ENCODE measurements around the gene NR2C2. TPM values are rescaled to one million over a fixed set of nuclear protein-coding genes. Genes with fewer than 3 reads are reported as not detected.

NR2C2 gene
- total and polyA plus RNA-seq, 11 donors, result 6.2 to 38.5 (median 28.3) TPM

DNA sequence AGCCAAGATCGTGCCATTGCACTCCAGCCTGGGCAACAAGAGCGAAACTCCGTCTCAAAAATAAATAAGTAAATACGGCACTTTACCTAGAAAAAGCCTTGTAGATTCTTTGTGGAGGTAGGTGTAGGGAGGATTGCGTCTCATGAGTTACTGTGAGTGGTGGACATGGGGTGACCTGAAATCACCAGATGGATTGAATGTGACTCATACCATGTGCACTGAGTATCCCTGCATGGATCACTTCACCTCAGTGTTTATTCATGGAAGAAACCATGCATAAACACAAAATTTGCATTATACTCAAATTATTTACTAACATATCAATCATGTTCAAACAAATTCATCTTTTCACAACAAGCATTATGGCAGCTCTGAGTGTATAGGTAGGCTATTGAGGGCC, 61.8 kb downstream of the NR2C2 start:
- Histone ChIP-seq H3K4me3 (no peak overlapping the region), H3K27ac (no peak overlapping the region), H3K27me3 (no peaks in the 10 kb centered on the region), H3K4me1 (peaks cover 0 to 15% (median 0%) of the 10 kb centered on the region in 12 donors), H3K9me3 (peaks cover 0 to 9% (median 0%) of the 10 kb centered on the region in 12 donors), H3K36me3 (peaks cover 0 to 79% (median 53%) of the 10 kb centered on the region in 9 donors)
- no peak for ATAC-seq
- intact Hi-C loops (cut with DNase I), result loop anchor here in 1 of 10 donors (10.0 kb wide), 1 partner anchor 54 kb away; no protein-coding TSS in a partner anchor
- DNase-seq, result no peak
- TF ChIP-seq CTCF (IDR thresholded peaks at IDR 0.05) (no peak), POLR2A (IDR thresholded peaks at IDR 0.05) (no peak)
- WGBS, 4 donors, result 98 to 100% (median 98%) methylated on average over 5 of the region's 5 CpGs

GRCh38 chr3:15010664-15011063, 63.3 kb downstream of the NR2C2 start:
- Histone ChIP-seq H3K4me3 (no peak overlapping the region), H3K9me3 (no peaks in the 10 kb centered on the region), H3K27me3 (no peaks in the 10 kb centered on the region), H3K36me3 (peaks cover 0 to 80% (median 53%) of the 10 kb centered on the region in 9 donors), H3K4me1 (peaks cover 0 to 15% (median 0%) of the 10 kb centered on the region in 12 donors), H3K27ac (no peak overlapping the region)
- no peak for DNase-seq
- intact Hi-C loops (cut with DNase I), result no loop called here
- no peak for ATAC-seq
- TF ChIP-seq CTCF (IDR thresholded peaks at IDR 0.05) (no peak), POLR2A (IDR thresholded peaks at IDR 0.05) (no peak)
- 94 to 100% (median 99%) methylated on average over 1 of the region's 1 CpG for WGBS, 4 donors

DNA sequence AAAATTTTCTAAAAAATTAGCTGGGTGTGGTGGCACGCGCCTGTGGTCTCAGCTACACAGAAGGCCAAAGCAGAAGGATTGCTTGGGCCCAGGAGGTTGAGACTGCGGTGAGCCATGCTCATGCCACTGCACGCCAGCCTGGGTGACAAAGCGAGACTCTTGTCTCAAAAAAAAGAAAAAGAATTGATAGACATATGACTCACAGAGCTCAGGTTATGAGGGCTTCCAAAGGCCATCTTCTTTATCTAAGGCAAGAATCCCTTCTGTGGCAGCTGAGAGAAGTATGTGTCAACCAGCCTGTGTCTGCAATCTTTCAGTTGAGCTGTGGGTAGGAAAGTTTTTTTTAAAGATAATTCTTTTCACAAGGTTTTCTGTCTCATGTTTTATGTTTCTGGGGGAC, 63.8 kb downstream of the NR2C2 start:
- 92 to 98% (median 94%) methylated on average over 5 of the region's 5 CpGs for WGBS, 4 donors
- no peaks in the 10 kb centered on the region for H3K27me3 ChIP-seq
- intact Hi-C loops (cut with DNase I), result no loop called here
- DNase-seq (no peak), ATAC-seq (no peak)
- H3K36me3 ChIP-seq, result peaks cover 0 to 80% (median 53%) of the 10 kb centered on the region in 9 donors
- TF ChIP-seq POLR2A (IDR thresholded peaks at IDR 0.05), result no peak
- no peak for TF ChIP-seq CTCF (IDR thresholded peaks at IDR 0.05)
- no peaks in the 10 kb centered on the region for H3K9me3 ChIP-seq
- H3K4me3 ChIP-seq, result no peak overlapping the region
- peaks cover 0 to 15% (median 0%) of the 10 kb centered on the region in 12 donors for H3K4me1 ChIP-seq
- H3K27ac ChIP-seq, result no peak overlapping the region

- DNase-seq (no peak), ATAC-seq (no peak)
- Histone ChIP-seq H3K4me3 (no peak overlapping the region), H3K36me3 (peaks cover 0 to 87% (median 76%) of the 10 kb centered on the region in 9 donors), H3K27me3 (no peaks in the 10 kb centered on the region), H3K4me1 (peaks cover 0 to 5% (median 0%) of the 10 kb centered on the region in 12 donors), H3K27ac (no peak overlapping the region), H3K9me3 (no peaks in the 10 kb centered on the region)
- WGBS, 4 donors, result 93 to 97% (median 96%) methylated on average over 3 of the region's 3 CpGs
- no peak for TF ChIP-seq POLR2A (IDR thresholded peaks at IDR 0.05)
- no peak for TF ChIP-seq CTCF (IDR thresholded peaks at IDR 0.05)
- intact Hi-C loops (cut with DNase I), result no loop called here
Measured at GRCh38 chr3:15014606-15015328, 67.4 kb downstream of the NR2C2 start.
